ENCODE data around the gene PDE8B.

DNA sequence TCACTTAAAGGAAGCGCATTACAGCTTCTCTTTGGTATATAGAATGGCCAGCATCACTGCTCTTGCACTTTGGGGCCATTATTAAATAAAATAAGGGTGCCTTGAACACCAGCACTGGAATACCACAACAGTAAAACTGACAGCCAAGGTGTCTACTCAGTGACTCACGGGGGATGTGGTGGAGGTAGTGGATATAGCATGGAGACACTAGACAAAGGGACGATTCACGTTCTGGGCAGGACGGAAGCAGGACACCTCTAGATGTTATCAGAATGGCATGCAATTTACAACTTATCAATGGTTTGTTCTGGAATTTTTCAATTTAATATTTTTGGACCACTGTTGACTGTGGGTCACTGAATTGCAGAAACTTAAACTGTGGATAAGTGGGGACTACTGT is 32.9 kb upstream of the PDE8B start:
- TF ChIP-seq, protein P1, sequence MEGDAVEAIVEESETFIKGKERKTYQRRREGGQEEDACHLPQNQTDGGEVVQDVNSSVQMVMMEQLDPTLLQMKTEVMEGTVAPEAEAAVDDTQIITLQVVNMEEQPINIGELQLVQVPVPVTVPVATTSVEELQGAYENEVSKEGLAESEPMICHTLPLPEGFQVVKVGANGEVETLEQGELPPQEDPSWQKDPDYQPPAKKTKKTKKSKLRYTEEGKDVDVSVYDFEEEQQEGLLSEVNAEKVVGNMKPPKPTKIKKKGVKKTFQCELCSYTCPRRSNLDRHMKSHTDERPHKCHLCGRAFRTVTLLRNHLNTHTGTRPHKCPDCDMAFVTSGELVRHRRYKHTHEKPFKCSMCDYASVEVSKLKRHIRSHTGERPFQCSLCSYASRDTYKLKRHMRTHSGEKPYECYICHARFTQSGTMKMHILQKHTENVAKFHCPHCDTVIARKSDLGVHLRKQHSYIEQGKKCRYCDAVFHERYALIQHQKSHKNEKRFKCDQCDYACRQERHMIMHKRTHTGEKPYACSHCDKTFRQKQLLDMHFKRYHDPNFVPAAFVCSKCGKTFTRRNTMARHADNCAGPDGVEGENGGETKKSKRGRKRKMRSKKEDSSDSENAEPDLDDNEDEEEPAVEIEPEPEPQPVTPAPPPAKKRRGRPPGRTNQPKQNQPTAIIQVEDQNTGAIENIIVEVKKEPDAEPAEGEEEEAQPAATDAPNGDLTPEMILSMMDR (IDR thresholded peaks at IDR 0.05), result no peak
- TF ChIP-seq POLR2A (IDR thresholded peaks at IDR 0.05), result no peak
